DND-41 (cell line): ENCODE results near the gene CPPED1.

ENCODE experiments used
- EZH2 ChIP-seq: IDR thresholded peaks from 3 replicates; pipeline ENCODE4 v1.6.1; 2012; ENCODE audit warnings: borderline replicate concordance, low read depth, mild to moderate bottlenecking, moderate library complexity, low read length, inconsistent platforms; ENCODE audit not compliant: severe bottlenecking
- TF ChIP-seq, protein P1 (sequence below): IDR thresholded peaks from 2 replicates; pipeline ENCODE4 v1.5.1; 2012; ENCODE audit warnings: borderline replicate concordance, low read length, moderate library complexity, mild to moderate bottlenecking; ENCODE audit not compliant: poor library complexity, severe bottlenecking; ENCODE audit errors: extremely low read depth

DNA sequence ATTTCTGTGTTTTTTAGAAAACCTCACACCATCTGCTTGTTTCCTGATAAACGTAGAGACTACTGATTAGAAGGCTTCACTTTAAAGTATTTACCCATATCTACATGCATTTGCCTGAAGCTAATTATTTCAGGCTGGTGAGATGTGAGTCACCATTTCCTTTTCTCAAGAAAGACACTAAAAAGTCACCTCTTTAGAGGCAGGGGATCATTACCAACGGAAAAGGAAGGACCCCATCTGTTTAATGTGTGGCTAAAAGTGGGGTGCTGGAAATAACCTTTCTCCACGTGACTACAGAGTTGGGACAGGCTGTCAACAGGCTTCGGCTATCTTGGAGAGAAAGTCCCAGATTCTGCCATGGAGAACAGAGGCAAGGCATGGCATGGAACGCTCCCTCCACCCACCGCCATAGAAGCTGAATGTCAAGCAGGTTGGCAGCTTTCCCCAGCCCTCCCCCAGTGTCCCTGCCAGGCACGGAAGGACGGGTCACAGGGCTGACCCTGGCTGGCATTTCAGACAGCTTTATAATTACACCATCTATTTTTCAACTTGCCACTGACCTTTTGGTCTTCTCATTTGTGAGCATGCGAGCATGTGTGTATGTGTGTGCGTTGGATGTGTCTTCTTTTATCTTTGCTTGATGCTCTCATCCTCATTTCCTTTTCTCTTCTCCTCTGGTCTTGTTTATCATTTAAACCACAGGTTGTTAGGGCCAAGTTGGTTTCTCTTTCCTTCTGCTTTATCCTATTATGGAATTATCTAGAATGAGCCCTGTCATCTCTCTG is 157.0 kb downstream of the CPPED1 start:
- TF ChIP-seq, protein P1, sequence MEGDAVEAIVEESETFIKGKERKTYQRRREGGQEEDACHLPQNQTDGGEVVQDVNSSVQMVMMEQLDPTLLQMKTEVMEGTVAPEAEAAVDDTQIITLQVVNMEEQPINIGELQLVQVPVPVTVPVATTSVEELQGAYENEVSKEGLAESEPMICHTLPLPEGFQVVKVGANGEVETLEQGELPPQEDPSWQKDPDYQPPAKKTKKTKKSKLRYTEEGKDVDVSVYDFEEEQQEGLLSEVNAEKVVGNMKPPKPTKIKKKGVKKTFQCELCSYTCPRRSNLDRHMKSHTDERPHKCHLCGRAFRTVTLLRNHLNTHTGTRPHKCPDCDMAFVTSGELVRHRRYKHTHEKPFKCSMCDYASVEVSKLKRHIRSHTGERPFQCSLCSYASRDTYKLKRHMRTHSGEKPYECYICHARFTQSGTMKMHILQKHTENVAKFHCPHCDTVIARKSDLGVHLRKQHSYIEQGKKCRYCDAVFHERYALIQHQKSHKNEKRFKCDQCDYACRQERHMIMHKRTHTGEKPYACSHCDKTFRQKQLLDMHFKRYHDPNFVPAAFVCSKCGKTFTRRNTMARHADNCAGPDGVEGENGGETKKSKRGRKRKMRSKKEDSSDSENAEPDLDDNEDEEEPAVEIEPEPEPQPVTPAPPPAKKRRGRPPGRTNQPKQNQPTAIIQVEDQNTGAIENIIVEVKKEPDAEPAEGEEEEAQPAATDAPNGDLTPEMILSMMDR = no peak
- TF ChIP-seq EZH2 = no peak
